Spleen (tissue), 7 donors: ENCODE measurements around the gene FAM221B.

ENCODE experiments used
- POLR2A ChIP-seq, 3 donors: fragments of 450-650 bp; IDR thresholded peaks; one replicate each; pipeline ENCODE4 v1.5.1; 2017; ENCODE audit warnings: antibody characterized with exemption in 3 of 3, mild to moderate bottlenecking in 1 of 3
- POLR2AphosphoS5 ChIP-seq, 3 donors: sonication (generic); formaldehyde crosslinking; IDR thresholded peaks; one replicate each; pipeline ENCODE4 v1.5.1; 2017; ENCODE audit warnings: antibody characterized with exemption in 3 of 3
- TF ChIP-seq, protein P1 (sequence below), 11 experiments: fragments of 200-600 bp in 7 of 11; fragments of 450-650 bp in 4 of 11; sonication (generic) in 4 of 11; IDR thresholded peaks in 8 of 11; conservative IDR thresholded peaks in 3 of 11; 1 replicate in 7 of 11; 2 replicates in 4 of 11; pipeline versions ENCODE4 v1.4.0 to v1.8.0; 2016 to 2021; ENCODE audit warnings: antibody characterized with exemption in 11 of 11, inconsistent platforms in 4 of 11, mild to moderate bottlenecking in 1 of 11
- donor health status: DM: no; HTN: no; CAD: no; lungs with moderate emphysema.
- donor health status: DM: no; HTN: no; CAD: no.
- donor health status: DM: no; HTN: no; CAD: no.

DNA sequence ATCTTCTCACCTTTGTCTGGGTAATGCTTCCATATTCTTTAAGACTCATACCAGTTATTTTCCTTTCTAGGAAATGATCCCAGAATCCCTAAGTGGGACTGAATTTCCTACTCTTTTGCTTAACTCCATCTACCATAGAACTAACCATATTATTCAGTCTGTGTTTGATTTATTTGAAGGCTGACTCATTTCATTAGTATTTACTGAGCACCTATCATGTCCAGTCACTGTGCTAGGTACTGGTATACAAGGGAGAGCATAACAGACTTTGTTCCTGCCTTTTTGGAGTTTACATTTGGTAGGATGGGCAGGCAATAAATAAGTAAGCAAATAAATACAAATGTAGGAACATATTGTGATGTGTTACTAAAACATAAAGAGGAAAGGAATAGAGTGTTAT, 32.8 kb downstream of the FAM221B start:
- no peak for TF ChIP-seq POLR2A (IDR thresholded peaks at IDR 0.05)
- TF ChIP-seq, protein P1, sequence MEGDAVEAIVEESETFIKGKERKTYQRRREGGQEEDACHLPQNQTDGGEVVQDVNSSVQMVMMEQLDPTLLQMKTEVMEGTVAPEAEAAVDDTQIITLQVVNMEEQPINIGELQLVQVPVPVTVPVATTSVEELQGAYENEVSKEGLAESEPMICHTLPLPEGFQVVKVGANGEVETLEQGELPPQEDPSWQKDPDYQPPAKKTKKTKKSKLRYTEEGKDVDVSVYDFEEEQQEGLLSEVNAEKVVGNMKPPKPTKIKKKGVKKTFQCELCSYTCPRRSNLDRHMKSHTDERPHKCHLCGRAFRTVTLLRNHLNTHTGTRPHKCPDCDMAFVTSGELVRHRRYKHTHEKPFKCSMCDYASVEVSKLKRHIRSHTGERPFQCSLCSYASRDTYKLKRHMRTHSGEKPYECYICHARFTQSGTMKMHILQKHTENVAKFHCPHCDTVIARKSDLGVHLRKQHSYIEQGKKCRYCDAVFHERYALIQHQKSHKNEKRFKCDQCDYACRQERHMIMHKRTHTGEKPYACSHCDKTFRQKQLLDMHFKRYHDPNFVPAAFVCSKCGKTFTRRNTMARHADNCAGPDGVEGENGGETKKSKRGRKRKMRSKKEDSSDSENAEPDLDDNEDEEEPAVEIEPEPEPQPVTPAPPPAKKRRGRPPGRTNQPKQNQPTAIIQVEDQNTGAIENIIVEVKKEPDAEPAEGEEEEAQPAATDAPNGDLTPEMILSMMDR (IDR thresholded peaks at IDR 0.05 in 8 of 11, conservative IDR thresholded peaks at IDR 0.05 in 3 of 11), result no peak
- no peak for TF ChIP-seq POLR2AphosphoS5 (IDR thresholded peaks at IDR 0.05)
